HepG2 (cell line): ENCODE data around the gene CTXN1. TPM values are rescaled to one million over a fixed set of nuclear protein-coding genes. Genes with fewer than 3 reads are reported as not detected.

Experiments
- ATAC-seq: fragments of 200-7000 bp; cut with Tn5 transposase; 3 replicates; pipeline ENCODE4 v1.9.1; 2020; ENCODE audit warnings: mild to moderate bottlenecking, moderate library complexity
- BruUV-seq: library from RNA; stranded (reverse); fragments of 400-500 nt; replicated peaks from 2 replicates; lab custom pipeline; 2021; lab: Mats Ljungman, UMichigan
- CTCF ChIA-PET: fragments of 300-600 bp; formaldehyde crosslinking; extraction: SDS; loops from one replicate; lab custom pipeline; 2021; ENCODE audit warnings: low total read pairs, inconsistent platforms, low intra/inter-chr PET ratio; lab: Yijun Ruan, JAX
- POLR2A ChIA-PET: fragments of 350-600 bp; sonication (Branson Sonifier 250); formaldehyde crosslinking; loops from one replicate; lab custom pipeline; 2020; ENCODE audit warnings: antibody characterized with exemption, inconsistent platforms; lab: Yijun Ruan, JAX
- DNase-seq: peaks from one replicate; pipeline ENCODE4 v3.0.0-alpha.2; 2015; ENCODE audit warnings: low spot score
- FAIRE-seq: peaks from 3 replicates; lab custom pipeline; 2011; peaks lifted over from hg19 to GRCh38; lab: Jason Lieb, UNC
- H2AFZ ChIP-seq: one replicate; pipeline ENCODE4 v1.6.1; 2011; ENCODE audit warnings: low read length, inconsistent platforms
- H3K27ac ChIP-seq: fragments of 300-600 bp; 3 replicates; pipeline ENCODE4 v1.8.0; 2011; ENCODE audit warnings: mixed run types, mild to moderate bottlenecking, mixed read lengths, low read length, inconsistent platforms; ENCODE audit not compliant: insufficient read depth; ENCODE audit errors: extremely low read length
- H3K27me3 ChIP-seq, 2 experiments: fragments of 200-600 bp in 1 of 2; 2 replicates in 1 of 2; 3 replicates in 1 of 2; pipeline versions ENCODE4 v1.6.0 to v1.8.0; 2011; ENCODE audit warnings: low read length in 2 of 2, mild to moderate bottlenecking in 2 of 2, moderate library complexity in 2 of 2, inconsistent platforms in 1 of 2; ENCODE audit not compliant: insufficient read depth in 2 of 2, control insufficient read depth in 1 of 2
- H3K36me3 ChIP-seq, 2 experiments: fragments of 200-600 bp in 1 of 2; replicated peaks in 1 of 2; 2 replicates in 1 of 2; 3 replicates in 1 of 2; pipeline versions ENCODE4 v1.5.1 to v1.8.0; 2011; ENCODE audit warnings: low read length in 2 of 2, inconsistent platforms in 1 of 2; ENCODE audit not compliant: insufficient read depth in 2 of 2, control insufficient read depth in 1 of 2
- H3K4me1 ChIP-seq: 2 replicates; pipeline ENCODE4 v1.5.1; 2012; ENCODE audit warnings: low read length, inconsistent platforms; ENCODE audit not compliant: insufficient read depth
- H3K4me2 ChIP-seq: 2 replicates; pipeline ENCODE4 v1.6.0; 2011; ENCODE audit warnings: low read depth, low read length, inconsistent platforms
- H3K4me3 ChIP-seq, 3 experiments: fragments of 200-600 bp in 1 of 3; sonication (generic), shearing (Covaris generic) in 1 of 3; replicated peaks in 1 of 3; 2 replicates each; pipeline ENCODE4 v1.5.1; 2011 to 2016; ENCODE audit warnings: low read length in 3 of 3, inconsistent platforms in 2 of 3, low read depth in 2 of 3, mild to moderate bottlenecking in 2 of 3, control low read depth in 1 of 3, mixed read lengths in 1 of 3; ENCODE audit not compliant: insufficient read depth in 1 of 3
- H3K79me2 ChIP-seq: one replicate; pipeline ENCODE4 v1.6.1; 2011; ENCODE audit warnings: low read length, inconsistent platforms; ENCODE audit not compliant: insufficient read depth
- H3K9ac ChIP-seq: 2 replicates; pipeline ENCODE4 v1.6.0; 2011; ENCODE audit warnings: mild to moderate bottlenecking, low read depth, low read length, inconsistent platforms; ENCODE audit not compliant: insufficient read depth
- H3K9me3 ChIP-seq: 2 replicates; pipeline ENCODE4 v1.5.1; 2012; ENCODE audit warnings: mild to moderate bottlenecking, low read length
- H4K20me1 ChIP-seq: 2 replicates; pipeline ENCODE4 v1.6.0; 2011; ENCODE audit warnings: inconsistent platforms, mild to moderate bottlenecking, low read length, moderate library complexity; ENCODE audit not compliant: insufficient read depth
- KAT7 ChIP-seq: IDR thresholded peaks from 2 replicates; pipeline ENCODE4 v1.6.1; 2018; ENCODE audit warnings: borderline replicate concordance, missing compliant biosample characterization
- KLF12 ChIP-seq: sonication (generic); formaldehyde crosslinking; IDR thresholded peaks from 2 replicates; pipeline ENCODE4 v1.4.0; 2020; ENCODE audit warnings: missing genetic modification reagents, borderline replicate concordance
- NFKBIZ ChIP-seq: IDR thresholded peaks from 2 replicates; pipeline ENCODE4 v1.6.1; 2018; ENCODE audit warnings: missing genetic modification reagents, missing compliant biosample characterization
- NKX3-1 ChIP-seq: sonication (generic); formaldehyde crosslinking; IDR thresholded peaks from 2 replicates; pipeline ENCODE4 v1.5.0; 2020; ENCODE audit warnings: missing genetic modification reagents
- RCOR2 ChIP-seq: IDR thresholded peaks from 2 replicates; pipeline ENCODE4 v1.6.1; 2016; ENCODE audit warnings: missing biosample characterization, missing genetic modification reagents
- SOX5 ChIP-seq: IDR thresholded peaks from 2 replicates; pipeline ENCODE4 v1.6.1; 2016; ENCODE audit warnings: borderline replicate concordance
- SP4 ChIP-seq: sonication (generic); formaldehyde crosslinking; IDR thresholded peaks from 2 replicates; pipeline ENCODE4 v1.8.1; 2023; ENCODE audit warnings: mild to moderate bottlenecking, missing genetic modification reagents
- TAF15 ChIP-seq: fragments of 200-400 bp; formaldehyde crosslinking; IDR thresholded peaks from one replicate; pipeline ENCODE4 v1.6.1; 2018; ENCODE audit warnings: mild to moderate bottlenecking, low read depth, low read length; ENCODE audit not compliant: poor library complexity, severe bottlenecking
- ZBTB7B ChIP-seq: sonication (generic); formaldehyde crosslinking; IDR thresholded peaks from 2 replicates; pipeline ENCODE4 v1.4.0; 2020; ENCODE audit warnings: missing genetic modification reagents
- ZNF251 ChIP-seq: sonication (generic); formaldehyde crosslinking; IDR thresholded peaks from 2 replicates; pipeline ENCODE4 v1.9.0; 2021; ENCODE audit warnings: mild to moderate bottlenecking, missing genetic modification reagents
- ZNF510 ChIP-seq: sonication (generic); formaldehyde crosslinking; IDR thresholded peaks from 2 replicates; pipeline ENCODE4 v1.4.0; 2020; ENCODE audit warnings: low read depth, mild to moderate bottlenecking, missing genetic modification reagents
- ZNF557 ChIP-seq: sonication (generic); formaldehyde crosslinking; IDR thresholded peaks from 2 replicates; pipeline ENCODE4 v1.4.0; 2020; ENCODE audit warnings: missing genetic modification reagents
- ZNF605 ChIP-seq: sonication (generic); formaldehyde crosslinking; IDR thresholded peaks from 2 replicates; pipeline ENCODE4 v1.8.0; 2022; ENCODE audit warnings: mild to moderate bottlenecking, missing genetic modification reagents
- ZNF703 ChIP-seq: sonication (generic); formaldehyde crosslinking; IDR thresholded peaks from 2 replicates; pipeline ENCODE4 v1.5.1; 2020; ENCODE audit warnings: missing genetic modification reagents, mild to moderate bottlenecking, moderate library complexity, borderline replicate concordance
- ZNF749 ChIP-seq: sonication (generic); formaldehyde crosslinking; IDR thresholded peaks from 2 replicates; pipeline ENCODE4 v1.8.0; 2022; ENCODE audit warnings: mild to moderate bottlenecking, missing genetic modification reagents, moderate library complexity, borderline replicate concordance
- ZNF766 ChIP-seq: sonication (generic); formaldehyde crosslinking; IDR thresholded peaks from 2 replicates; pipeline ENCODE4 v1.5.0; 2020; ENCODE audit warnings: missing genetic modification reagents, borderline replicate concordance
- WGBS: methylation state at CpG from one replicate; pipeline ENCODE4 v1.1.6; 2017; ENCODE audit warnings: low lambda C conversion rate; 5-methylcytosine and 5-hydroxymethylcytosine counted together
- in situ Hi-C: cut with HindIII; loops from 2 replicates; pipeline ENCODE4 v1.10.0; 2017; ENCODE audit warnings: low pct_unique_long_range_greater_than_20kb; ENCODE audit not compliant: extremely low pct_ligation_motif_present
- intact Hi-C: fragments of 100-400 bp; cut with micrococcal nuclease; formaldehyde crosslinking; loops from one replicate; pipeline ENCODE4 v1.10.0; 2022; ENCODE audit not compliant: unreplicated experiment
- polyA plus RNA-seq, 8 experiments: library from polyadenylated mRNA; depleted of rRNA in 3 of 8; stranded (reverse) in 7 of 8; unstranded in 1 of 8; fragments of >200 nt; fragmentation: Illumina TruSeq in 4 of 8; extraction: Trizol in 4 of 8; gene quantifications; 2 replicates each; pipeline versions ENCODE4 v1.2.1 to v1.2.3, GENCODE V29; 2011 to 2016; ENCODE audit warnings: low read depth in 4 of 8, missing spikeins in 1 of 8, mixed read lengths in 1 of 8; ENCODE audit not compliant: insufficient read depth in 1 of 8
- total RNA-seq, 5 experiments: library from RNA; depleted of rRNA; stranded (reverse); fragments of >200 nt; fragmentation: Illumina TruSeq; extraction: Trizol; gene quantifications; 2 replicates each; pipeline ENCODE4 v1.2.3, GENCODE V29; 2016; ENCODE audit warnings: low read depth in 1 of 5
- TF ChIP-seq, protein P1 (sequence below): sonication (generic); formaldehyde crosslinking; IDR thresholded peaks from 2 replicates; pipeline ENCODE4 v1.5.1; 2020; ENCODE audit warnings: mild to moderate bottlenecking, missing genetic modification reagents, borderline replicate concordance
- TF ChIP-seq, protein P2 (sequence below): IDR thresholded peaks from 2 replicates; pipeline ENCODE4 v1.6.1; 2016; ENCODE audit warnings: missing compliant biosample characterization, missing genetic modification reagents, borderline replicate concordance
- TF ChIP-seq, protein P3 (sequence below): IDR thresholded peaks from 2 replicates; pipeline ENCODE4 v1.6.1; 2016; ENCODE audit warnings: low read depth, borderline replicate concordance

CTXN1 gene
- total and polyA plus RNA-seq, 2 of the 13 experiments (the other 11 are each of a cell fraction or from before 2014, with no cell fraction given) = 0.11 TPM; not detected in 1

DNA sequence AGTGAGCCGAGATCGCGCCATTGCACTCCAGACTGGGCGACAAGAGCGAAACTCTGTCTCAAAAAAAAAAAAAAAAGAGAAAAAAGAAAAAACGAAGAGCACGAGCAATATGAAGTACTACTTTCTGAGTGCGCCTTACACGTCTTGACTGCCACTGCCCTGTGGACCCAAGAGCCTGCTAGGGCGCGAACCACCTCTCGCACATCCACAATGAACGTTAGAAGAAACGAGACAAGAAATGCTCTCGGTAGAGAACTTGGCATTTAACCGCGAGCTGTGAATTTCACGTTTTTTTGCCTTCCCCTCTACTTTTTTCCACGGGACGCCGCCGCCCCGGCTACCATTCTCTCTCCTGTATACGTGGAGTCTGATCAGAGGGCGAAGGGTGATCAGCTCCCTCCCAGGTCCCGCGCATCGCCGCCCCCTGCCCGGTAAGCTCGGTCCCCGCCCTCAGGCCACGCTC lies 17.1 kb upstream of the CTXN1 start:
- in situ Hi-C loops (no loop called here), intact Hi-C loops (no loop called here)
- POLR2A ChIA-PET = interaction anchor here (0.7 to 2.8 kb wide), 36 partner anchors 8 to 481 kb away, joined by 3 to 85 read pairs (median 5); partner anchors contain the start of genes CCL25, ELAVL1, LRRC8E and MAP2K7
- CTCF ChIA-PET = interaction anchor here (1.6 to 1.8 kb wide), 2 partner anchors 59 to 127 kb away, joined by 3 to 7 read pairs; no protein-coding TSS in a partner anchor
- no peaks in the 10 kb centered on the region for H3K9me3 ChIP-seq
- DNase-seq (peak; percentile 25), ATAC-seq (peak; percentile 58), FAIRE-seq (no peak)
- peak overlapping the region; percentile 82 for H3K4me2 ChIP-seq
- H3K36me3 ChIP-seq = peaks cover 7 to 26% of the 10 kb centered on the region in 2 experiments; a peak in 4 of 5 replicates
- H3K4me1 ChIP-seq = peaks cover 38% of the 10 kb centered on the region
- peak overlapping the region; percentile 100 for H3K9ac ChIP-seq
- H3K79me2 ChIP-seq = peaks cover 32% of the 10 kb centered on the region
- H3K4me3 ChIP-seq = peak overlapping the region; percentile 63 to 98 (median 91)
- WGBS = under 1% methylated on average over 33 of the region's 33 CpGs
- BruUV-seq = TSS peak; percentile 65
- peak overlapping the region; percentile 90 for H3K27ac ChIP-seq
- no peak overlapping the region for H2AFZ ChIP-seq
- H4K20me1 ChIP-seq = 0 out of 2 replicates have a peak, but pooled peaks cover 2% of the 10 kb centered on the region
- H3K27me3 ChIP-seq = peaks cover 0 to 3% of the 10 kb centered on the region in 2 experiments; a peak in 1 of 5 replicates
- TF ChIP-seq RCOR2 (0 out of 2 replicates have a peak, but pooled peaks have one; percentile 19), ZBTB7B (CRISPR knock-in tag) (no peak; the same call in 1 of the 2 replicates), ZNF749 (CRISPR knock-in tag) (no peak), KLF12 (CRISPR knock-in tag) (peak; percentile 39; the same call in 1 of the 2 replicates), TAF15 (peak; percentile 15), ZNF510 (CRISPR knock-in tag) (0 out of 2 replicates have a peak, but pooled peaks have one; percentile 25), ZNF703 (CRISPR knock-in tag) (0 out of 2 replicates have a peak, but pooled peaks have one; percentile 2), NKX3-1 (CRISPR knock-in tag) (0 out of 2 replicates have a peak, but pooled peaks have one; percentile 24), ZNF251 (0 out of 2 replicates have a peak, but pooled peaks have one; percentile 82), ZNF557 (CRISPR knock-in tag) (0 out of 2 replicates have a peak, but pooled peaks have one; percentile 0), SP4 (CRISPR knock-in tag) (no peak), NFKBIZ (CRISPR knock-in tag) (no peak), ZNF766 (CRISPR knock-in tag) (no peak), SOX5 (CRISPR knock-in tag) (0 out of 2 replicates have a peak, but pooled peaks have one; percentile 27), ZNF605 (no peak), KAT7 (CRISPR knock-in tag) (peak; percentile 65; the same call in 1 of the 2 replicates)
- TF ChIP-seq, protein P1, sequence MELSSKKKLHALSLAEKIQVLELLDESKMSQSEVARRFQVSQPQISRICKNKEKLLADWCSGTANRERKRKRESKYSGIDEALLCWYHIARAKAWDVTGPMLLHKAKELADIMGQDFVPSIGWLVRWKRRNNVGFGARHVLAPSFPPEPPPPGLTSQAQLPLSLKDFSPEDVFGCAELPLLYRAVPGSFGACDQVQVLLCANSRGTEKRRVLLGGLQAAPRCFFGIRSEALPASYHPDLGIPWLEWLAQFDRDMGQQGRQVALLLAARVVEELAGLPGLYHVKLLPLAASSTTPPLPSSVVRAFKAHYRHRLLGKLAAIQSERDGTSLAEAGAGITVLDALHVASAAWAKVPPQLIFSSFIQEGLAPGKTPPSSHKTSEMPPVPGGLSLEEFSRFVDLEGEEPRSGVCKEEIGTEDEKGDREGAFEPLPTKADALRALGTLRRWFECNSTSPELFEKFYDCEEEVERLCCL = 0 out of 2 replicates have a peak, but pooled peaks have one; percentile 57
- TF ChIP-seq, protein P2, sequence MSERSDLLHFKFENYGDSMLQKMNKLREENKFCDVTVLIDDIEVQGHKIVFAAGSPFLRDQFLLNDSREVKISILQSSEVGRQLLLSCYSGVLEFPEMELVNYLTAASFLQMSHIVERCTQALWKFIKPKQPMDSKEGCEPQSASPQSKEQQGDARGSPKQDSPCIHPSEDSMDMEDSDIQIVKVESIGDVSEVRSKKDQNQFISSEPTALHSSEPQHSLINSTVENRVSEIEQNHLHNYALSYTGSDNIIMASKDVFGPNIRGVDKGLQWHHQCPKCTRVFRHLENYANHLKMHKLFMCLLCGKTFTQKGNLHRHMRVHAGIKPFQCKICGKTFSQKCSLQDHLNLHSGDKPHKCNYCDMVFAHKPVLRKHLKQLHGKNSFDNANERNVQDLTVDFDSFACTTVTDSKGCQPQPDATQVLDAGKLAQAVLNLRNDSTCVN (CRISPR knock-in tag) = peak; percentile 13; the same call in 1 of the 2 replicates
- TF ChIP-seq, protein P3, sequence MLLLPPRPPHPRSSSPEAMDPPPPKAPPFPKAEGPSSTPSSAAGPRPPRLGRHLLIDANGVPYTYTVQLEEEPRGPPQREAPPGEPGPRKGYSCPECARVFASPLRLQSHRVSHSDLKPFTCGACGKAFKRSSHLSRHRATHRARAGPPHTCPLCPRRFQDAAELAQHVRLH (CRISPR knock-in tag) = 0 out of 2 replicates have a peak, but pooled peaks have one; percentile 8
